Liver (tissue), 3 donors: ENCODE data around the gene PCED1B.

ENCODE experiments used
- EGR1 ChIP-seq, 2 donors: IDR thresholded peaks; 2 replicates each; pipeline ENCODE4 v1.6.1; 2016 to 2018; ENCODE audit warnings: antibody characterized with exemption in 2 of 2, low read depth in 2 of 2
- FOXA1 ChIP-seq: IDR thresholded peaks from 2 replicates; pipeline ENCODE4 v1.6.1; 2016; ENCODE audit warnings: antibody characterized with exemption
- GABPA ChIP-seq, 2 donors: IDR thresholded peaks in 1 of 2; conservative IDR thresholded peaks in 1 of 2; 2 replicates each; pipeline ENCODE4 v1.6.1; 2016; ENCODE audit warnings: antibody characterized with exemption in 2 of 2, mild to moderate bottlenecking in 1 of 2, moderate library complexity in 1 of 2
- JUND ChIP-seq, 2 donors: IDR thresholded peaks; 2 replicates each; pipeline ENCODE4 v1.6.1; 2016; ENCODE audit warnings: antibody characterized with exemption in 2 of 2
- NR2F2 ChIP-seq: IDR thresholded peaks from 2 replicates; pipeline ENCODE4 v1.6.1; 2016; ENCODE audit warnings: antibody characterized with exemption
- RAD21 ChIP-seq, 2 donors: IDR thresholded peaks; 2 replicates each; pipeline ENCODE4 v1.6.1; 2016; ENCODE audit warnings: antibody characterized with exemption in 2 of 2, mild to moderate bottlenecking in 2 of 2
- REST ChIP-seq: IDR thresholded peaks from 2 replicates; pipeline ENCODE4 v1.6.1; 2016; ENCODE audit warnings: antibody characterized with exemption, mild to moderate bottlenecking
- SP1 ChIP-seq: IDR thresholded peaks from 2 replicates; pipeline ENCODE4 v1.6.1; 2018; ENCODE audit warnings: antibody characterized with exemption, mild to moderate bottlenecking
- TAF1 ChIP-seq: conservative IDR thresholded peaks from 2 replicates; pipeline ENCODE4 v1.6.1; 2016; ENCODE audit warnings: antibody characterized with exemption, mild to moderate bottlenecking
- YY1 ChIP-seq: IDR thresholded peaks from 2 replicates; pipeline ENCODE4 v1.6.1; 2016; ENCODE audit warnings: antibody characterized with exemption, mild to moderate bottlenecking
- TF ChIP-seq, protein P1 (sequence below): IDR thresholded peaks from 2 replicates; pipeline ENCODE4 v1.6.1; 2016; ENCODE audit warnings: antibody characterized with exemption
- TF ChIP-seq, protein P2 (sequence below): fragments of 150-350 bp; IDR thresholded peaks from 2 replicates; pipeline ENCODE4 v1.5.1; 2017; ENCODE audit warnings: improper control_type of control experiment, low read depth, low read length; ENCODE audit not compliant: missing input control
- TF ChIP-seq, protein P3 (sequence below): IDR thresholded peaks from 2 replicates; pipeline ENCODE4 v1.6.1; 2016; ENCODE audit warnings: antibody characterized with exemption
- TF ChIP-seq, protein P4 (sequence below): IDR thresholded peaks from 2 replicates; pipeline ENCODE4 v1.6.1; 2016; ENCODE audit warnings: antibody characterized with exemption
- donor health status: healthy.
- donor health status: healthy.

DNA sequence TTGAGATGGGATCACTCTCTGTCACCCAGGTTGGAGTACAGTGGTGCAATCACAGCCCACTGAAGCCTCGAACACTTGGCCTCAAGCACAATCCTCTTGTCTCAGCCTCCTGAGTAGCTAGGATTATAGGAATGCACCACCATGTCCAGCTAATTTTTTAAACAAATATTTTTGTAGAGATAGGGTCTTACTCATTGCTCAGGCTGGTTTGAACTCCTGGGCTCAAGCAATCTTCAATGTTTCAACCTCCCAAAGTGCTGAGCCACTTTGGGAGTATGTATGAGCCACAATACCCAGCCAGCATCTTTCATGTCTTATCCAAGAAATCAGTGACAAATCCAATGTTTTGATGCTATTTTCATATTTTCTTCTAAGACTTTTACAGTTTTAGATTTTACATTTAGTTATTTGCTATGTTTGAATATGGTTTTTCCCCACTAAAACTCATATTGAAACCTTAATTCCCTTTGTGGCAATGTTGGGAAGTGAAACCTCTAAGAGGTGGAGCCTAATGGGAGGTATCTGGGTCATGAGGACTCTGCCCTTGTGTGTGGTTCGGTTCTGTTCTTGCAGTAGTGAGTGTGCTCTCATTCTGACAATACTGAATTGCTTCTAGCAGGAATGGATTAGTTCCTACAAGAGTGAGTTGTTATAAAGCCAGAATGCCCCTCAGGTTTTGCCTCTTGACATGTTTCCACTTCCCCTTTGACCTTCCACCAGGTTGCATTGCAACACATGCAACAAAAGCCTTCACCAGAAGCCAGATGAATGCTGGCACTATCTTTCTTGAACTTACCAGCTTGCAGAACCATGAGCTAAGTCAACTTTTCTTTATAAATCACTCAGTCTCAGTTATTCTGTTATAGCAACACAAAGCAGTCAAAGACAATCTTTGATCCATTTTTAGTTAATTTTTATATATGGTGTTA, 81.2 kb downstream of the PCED1B start:
- TF ChIP-seq, protein P1, sequence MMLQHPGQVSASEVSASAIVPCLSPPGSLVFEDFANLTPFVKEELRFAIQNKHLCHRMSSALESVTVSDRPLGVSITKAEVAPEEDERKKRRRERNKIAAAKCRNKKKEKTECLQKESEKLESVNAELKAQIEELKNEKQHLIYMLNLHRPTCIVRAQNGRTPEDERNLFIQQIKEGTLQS: no peak
- TF ChIP-seq YY1 (no peak), JUND (IDR thresholded peaks at IDR 0.05) (peak in 1 of 2 donors; percentile 10), REST (no peak), RAD21 (IDR thresholded peaks at IDR 0.05) (peak in 1 of 2 donors; percentile 32), TAF1 (no peak), EGR1 (IDR thresholded peaks at IDR 0.05; ENCODE audit: low read depth in 2 of 2) (no peak), GABPA (IDR thresholded peaks at IDR 0.05 in 1 of 2, conservative IDR thresholded peaks at IDR 0.05 in 1 of 2) (no peak), SP1 (no peak), FOXA1 (no peak), NR2F2 (peak; percentile 44)
- TF ChIP-seq, protein P2, sequence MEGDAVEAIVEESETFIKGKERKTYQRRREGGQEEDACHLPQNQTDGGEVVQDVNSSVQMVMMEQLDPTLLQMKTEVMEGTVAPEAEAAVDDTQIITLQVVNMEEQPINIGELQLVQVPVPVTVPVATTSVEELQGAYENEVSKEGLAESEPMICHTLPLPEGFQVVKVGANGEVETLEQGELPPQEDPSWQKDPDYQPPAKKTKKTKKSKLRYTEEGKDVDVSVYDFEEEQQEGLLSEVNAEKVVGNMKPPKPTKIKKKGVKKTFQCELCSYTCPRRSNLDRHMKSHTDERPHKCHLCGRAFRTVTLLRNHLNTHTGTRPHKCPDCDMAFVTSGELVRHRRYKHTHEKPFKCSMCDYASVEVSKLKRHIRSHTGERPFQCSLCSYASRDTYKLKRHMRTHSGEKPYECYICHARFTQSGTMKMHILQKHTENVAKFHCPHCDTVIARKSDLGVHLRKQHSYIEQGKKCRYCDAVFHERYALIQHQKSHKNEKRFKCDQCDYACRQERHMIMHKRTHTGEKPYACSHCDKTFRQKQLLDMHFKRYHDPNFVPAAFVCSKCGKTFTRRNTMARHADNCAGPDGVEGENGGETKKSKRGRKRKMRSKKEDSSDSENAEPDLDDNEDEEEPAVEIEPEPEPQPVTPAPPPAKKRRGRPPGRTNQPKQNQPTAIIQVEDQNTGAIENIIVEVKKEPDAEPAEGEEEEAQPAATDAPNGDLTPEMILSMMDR: no peak
- TF ChIP-seq, protein P3, sequence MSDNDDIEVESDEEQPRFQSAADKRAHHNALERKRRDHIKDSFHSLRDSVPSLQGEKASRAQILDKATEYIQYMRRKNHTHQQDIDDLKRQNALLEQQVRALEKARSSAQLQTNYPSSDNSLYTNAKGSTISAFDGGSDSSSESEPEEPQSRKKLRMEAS: no peak
- TF ChIP-seq, protein P4, sequence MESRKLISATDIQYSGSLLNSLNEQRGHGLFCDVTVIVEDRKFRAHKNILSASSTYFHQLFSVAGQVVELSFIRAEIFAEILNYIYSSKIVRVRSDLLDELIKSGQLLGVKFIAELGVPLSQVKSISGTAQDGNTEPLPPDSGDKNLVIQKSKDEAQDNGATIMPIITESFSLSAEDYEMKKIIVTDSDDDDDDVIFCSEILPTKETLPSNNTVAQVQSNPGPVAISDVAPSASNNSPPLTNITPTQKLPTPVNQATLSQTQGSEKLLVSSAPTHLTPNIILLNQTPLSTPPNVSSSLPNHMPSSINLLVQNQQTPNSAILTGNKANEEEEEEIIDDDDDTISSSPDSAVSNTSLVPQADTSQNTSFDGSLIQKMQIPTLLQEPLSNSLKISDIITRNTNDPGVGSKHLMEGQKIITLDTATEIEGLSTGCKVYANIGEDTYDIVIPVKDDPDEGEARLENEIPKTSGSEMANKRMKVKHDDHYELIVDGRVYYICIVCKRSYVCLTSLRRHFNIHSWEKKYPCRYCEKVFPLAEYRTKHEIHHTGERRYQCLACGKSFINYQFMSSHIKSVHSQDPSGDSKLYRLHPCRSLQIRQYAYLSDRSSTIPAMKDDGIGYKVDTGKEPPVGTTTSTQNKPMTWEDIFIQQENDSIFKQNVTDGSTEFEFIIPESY: no peak
